ENCODE data around the gene AP3S2. TPM values are rescaled to one million over a fixed set of nuclear protein-coding genes. Genes with fewer than 3 reads are reported as not detected.
"Not testable (repeated sequence)": the region's sequence is repeated elsewhere in the genome, so short reads cannot be mapped to it uniquely, and the experiment has no call there.

AP3S2 gene
- total RNA-seq, 2 experiments from 2014 or later, result 25.3 to 28.1 TPM

DNA sequence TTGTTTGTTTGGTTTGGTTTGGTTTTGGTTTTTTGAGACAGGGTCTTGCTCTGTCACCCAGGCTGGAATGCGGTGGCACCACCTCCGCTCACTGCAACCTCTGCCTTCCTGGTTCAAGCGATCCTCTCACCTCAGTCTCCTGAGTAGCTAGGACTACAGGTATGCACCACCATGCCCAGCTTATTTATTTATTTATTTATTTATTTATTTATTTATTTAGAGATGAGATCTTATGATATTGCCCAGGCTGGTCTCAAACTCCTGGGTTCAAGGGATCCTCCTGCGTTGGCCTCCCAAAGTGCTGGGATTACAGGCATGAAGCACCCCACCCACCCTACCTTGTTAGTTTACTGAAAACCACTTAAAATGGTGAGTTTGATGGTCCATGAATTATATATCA is 105.2 kb downstream of the AP3S2 start:
- H3K27ac Mint-ChIP-seq, CTCF ChIA-PET: not testable (repeated sequence)

GRCh38 chr15:89787944-89788343 is 105.8 kb downstream of the AP3S2 start:
- Mint-ChIP-seq H3K4me1 (no peaks in the 10 kb centered on the region), H3K27ac (no peak overlapping the region), H3K36me3 (ENCODE audit: low read depth) (peaks cover 4% of the 10 kb centered on the region), H3K4me3 (no peak overlapping the region), H3K9me3 (peaks cover 9% of the 10 kb centered on the region), H3K27me3 (peaks cover 6% of the 10 kb centered on the region)
- CTCF ChIA-PET, result no interaction called here
- no peak for DNase-seq
- POLR2A ChIA-PET, result no interaction called here

More for the DNA sequence above, 105.2 kb downstream of the AP3S2 start:
- H3K9me3 Mint-ChIP-seq; H3K4me1 Mint-ChIP-seq; DNase-seq; H3K36me3 Mint-ChIP-seq (ENCODE audit: low read depth); POLR2A ChIA-PET; H3K4me3 Mint-ChIP-seq; H3K27me3 Mint-ChIP-seq: not testable (repeated sequence)

- Mint-ChIP-seq H3K36me3 (ENCODE audit: low read depth) (peaks cover 4% of the 10 kb centered on the region), H3K4me1 (peaks cover 6% of the 10 kb centered on the region), H3K4me3 (no peak overlapping the region), H3K27me3 (peaks cover 6% of the 10 kb centered on the region), H3K9me3 (peaks cover 9% of the 10 kb centered on the region), H3K27ac (no peak overlapping the region)
- ChIA-PET POLR2A (no interaction called here), CTCF (no interaction called here)
- DNase-seq, result no peak
Observed at GRCh38 chr15:89785774-89786140, 108.0 kb downstream of the AP3S2 start.

GRCh38 chr15:89785064-89785773 is 108.6 kb downstream of the AP3S2 start:
- ChIA-PET POLR2A (no interaction called here), CTCF (interaction anchor here (0.6 kb wide), 1 partner anchor 49 kb away, joined by 3 read pairs; no protein-coding TSS in a partner anchor)
- H3K9me3 Mint-ChIP-seq, result peaks cover 9% of the 10 kb centered on the region
- peaks cover 4% of the 10 kb centered on the region for H3K36me3 Mint-ChIP-seq (ENCODE audit: low read depth)
- no peak overlapping the region for H3K4me3 Mint-ChIP-seq
- peaks cover 11% of the 10 kb centered on the region for H3K4me1 Mint-ChIP-seq
- H3K27me3 Mint-ChIP-seq, result peaks cover 6% of the 10 kb centered on the region
- H3K27ac Mint-ChIP-seq, result no peak overlapping the region
- DNase-seq, result no peak

DNA sequence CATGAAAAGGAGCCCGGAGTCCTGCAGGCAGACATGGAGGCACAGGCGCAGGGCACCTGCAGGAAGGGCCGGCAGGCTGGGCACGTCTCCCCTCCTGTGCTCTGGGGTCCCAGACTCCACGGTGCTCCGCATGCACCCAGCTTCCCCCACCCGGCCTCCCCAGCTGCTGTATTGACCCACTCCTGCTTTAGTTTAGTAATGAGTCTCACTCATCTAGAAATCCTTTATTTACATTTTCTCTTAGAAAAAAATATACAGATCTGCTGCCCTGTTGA is 109.2 kb downstream of the AP3S2 start:
- ChIA-PET CTCF (no interaction called here), POLR2A (no interaction called here)
- H3K27ac Mint-ChIP-seq, result no peak overlapping the region

GRCh38 chr15:89783861-89784685 is 109.7 kb downstream of the AP3S2 start:
- Mint-ChIP-seq H3K4me3 (no peak overlapping the region), H3K27me3 (peaks cover 6% of the 10 kb centered on the region), H3K27ac (no peak overlapping the region), H3K9me3 (peaks cover 9% of the 10 kb centered on the region), H3K4me1 (peaks cover 11% of the 10 kb centered on the region), H3K36me3 (ENCODE audit: low read depth) (peaks cover 4% of the 10 kb centered on the region)
- no peak for DNase-seq
- POLR2A ChIA-PET, result no interaction called here
- CTCF ChIA-PET, result interaction anchor here (0.6 to 1.2 kb wide), 4 partner anchors 23 to 518 kb away, joined by 3 to 4 read pairs (median 3); no protein-coding TSS in a partner anchor

More for the DNA sequence above, 109.2 kb downstream of the AP3S2 start:
- DNase-seq, result no peak
- Mint-ChIP-seq H3K9me3 (peaks cover 9% of the 10 kb centered on the region), H3K4me1 (peaks cover 11% of the 10 kb centered on the region), H3K4me3 (no peak overlapping the region), H3K27me3 (peaks cover 6% of the 10 kb centered on the region), H3K36me3 (ENCODE audit: low read depth) (peaks cover 4% of the 10 kb centered on the region)

- Mint-ChIP-seq H3K4me3 (no peak overlapping the region), H3K4me1 (peaks cover 11% of the 10 kb centered on the region), H3K9me3 (peaks cover 8% of the 10 kb centered on the region), H3K27ac (no peak overlapping the region), H3K36me3 (ENCODE audit: low read depth) (peaks cover 4% of the 10 kb centered on the region), H3K27me3 (peaks cover 12% of the 10 kb centered on the region)
- ChIA-PET CTCF (interaction anchor here (0.6 to 1.2 kb wide), 5 partner anchors 22 to 517 kb away, joined by 3 to 4 read pairs (median 3); partner anchors contain the start of gene ANPEP), POLR2A (no interaction called here)
- no peak for DNase-seq
Observed at GRCh38 chr15:89783111-89783860, 110.5 kb downstream of the AP3S2 start.

GRCh38 chr15:89782619-89782950 is 111.2 kb downstream of the AP3S2 start:
- H3K9me3 Mint-ChIP-seq; H3K4me3 Mint-ChIP-seq; DNase-seq; H3K27ac Mint-ChIP-seq; H3K36me3 Mint-ChIP-seq (ENCODE audit: low read depth); H3K27me3 Mint-ChIP-seq; POLR2A ChIA-PET: not testable (repeated sequence)
- H3K4me1 Mint-ChIP-seq, result peaks cover 11% of the 10 kb centered on the region
- CTCF ChIA-PET, result interaction anchor here (1.1 kb wide), 1 partner anchor 32 kb away, joined by 3 read pairs; the partner anchor contains the start of gene ANPEP

DNA sequence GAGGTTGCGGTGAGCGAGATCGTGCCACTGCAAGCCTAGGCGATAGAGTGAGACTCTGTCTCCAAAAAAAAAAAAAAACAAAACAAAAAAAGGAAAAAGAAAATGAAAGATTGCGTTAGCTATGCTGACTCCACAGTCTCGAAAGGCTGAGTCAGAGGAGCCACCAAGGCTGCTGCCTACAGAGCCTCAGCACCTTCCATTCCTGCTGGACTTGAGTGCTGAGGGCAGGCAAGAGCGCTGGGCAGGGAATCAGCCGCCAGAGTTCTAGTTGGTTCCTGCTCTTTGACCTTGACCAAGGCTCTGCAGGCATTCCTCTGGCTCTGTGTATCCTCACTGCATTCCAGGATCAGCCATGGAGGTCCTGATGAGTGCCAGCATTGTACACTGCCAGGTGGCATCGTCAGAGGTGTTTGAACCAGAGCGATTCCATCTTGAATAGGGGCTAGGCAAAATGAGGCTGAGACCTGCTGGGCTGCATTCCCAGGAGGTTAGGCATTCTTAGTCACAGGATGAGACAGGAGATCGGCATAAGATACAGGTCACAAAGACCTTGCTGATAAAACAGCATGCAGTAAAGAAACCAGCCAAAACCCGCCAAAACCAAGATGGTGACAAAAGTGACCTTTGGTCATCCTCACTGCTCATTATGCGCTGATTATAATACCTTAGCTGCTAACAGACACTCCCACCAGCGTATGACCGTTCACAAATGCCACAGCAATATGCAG is 111.7 kb downstream of the AP3S2 start:
- POLR2A ChIA-PET, result no interaction called here
- CTCF ChIA-PET, result interaction anchor here (0.7 to 1.2 kb wide), 3 partner anchors 31 to 116 kb away, joined by 3 to 4 read pairs (median 3); partner anchors contain the start of gene MESP1

DNA sequence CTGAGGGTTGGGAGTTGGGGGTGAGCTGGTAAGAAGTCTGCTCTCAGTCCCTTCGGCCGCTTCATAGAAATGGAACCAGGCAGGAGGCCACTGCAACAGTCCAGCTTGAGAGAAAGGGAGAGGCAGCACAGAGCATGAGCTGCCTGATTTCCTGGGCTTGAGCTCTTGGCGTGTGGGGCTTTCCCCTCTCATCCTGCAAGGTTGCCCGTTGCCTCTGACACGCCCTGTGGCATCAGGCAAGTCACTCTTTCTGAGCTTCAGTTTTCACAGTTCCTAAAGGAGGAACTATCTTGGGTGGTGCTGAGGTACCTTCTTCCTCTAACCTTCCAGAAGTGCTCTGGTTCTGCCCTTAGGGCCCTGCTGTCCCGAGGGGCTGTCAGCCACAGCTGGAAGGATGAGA is 112.7 kb downstream of the AP3S2 start:
- Mint-ChIP-seq H3K27me3 (peaks cover 14% of the 10 kb centered on the region), H3K9me3 (no peaks in the 10 kb centered on the region), H3K36me3 (ENCODE audit: low read depth) (no peaks in the 10 kb centered on the region), H3K4me3 (no peak overlapping the region), H3K27ac (no peak overlapping the region), H3K4me1 (peaks cover 11% of the 10 kb centered on the region)
- ChIA-PET CTCF (interaction anchor here (0.8 to 1.2 kb wide), 3 partner anchors 26 to 94 kb away, joined by 3 read pairs; partner anchors contain the start of gene MESP1), POLR2A (no interaction called here)
- no peak for DNase-seq

More for the DNA sequence above, 111.7 kb downstream of the AP3S2 start:
- H3K36me3 Mint-ChIP-seq (ENCODE audit: low read depth), result no peaks in the 10 kb centered on the region
- peaks cover 11% of the 10 kb centered on the region for H3K4me1 Mint-ChIP-seq
- H3K27me3 Mint-ChIP-seq, result peaks cover 13% of the 10 kb centered on the region
- no peak for DNase-seq
- H3K9me3 Mint-ChIP-seq, result no peaks in the 10 kb centered on the region
- H3K27ac Mint-ChIP-seq, result no peak overlapping the region
- H3K4me3 Mint-ChIP-seq, result no peak overlapping the region

- H3K27me3 Mint-ChIP-seq, result peaks cover 16% of the 10 kb centered on the region
- H3K4me1 Mint-ChIP-seq, result peaks cover 11% of the 10 kb centered on the region
- H3K27ac Mint-ChIP-seq, result no peak overlapping the region
- H3K4me3 Mint-ChIP-seq, result no peak overlapping the region
- ChIA-PET CTCF (interaction anchor here (0.8 to 1.2 kb wide), 3 partner anchors 26 to 94 kb away, joined by 3 read pairs; partner anchors contain the start of gene MESP1), POLR2A (no interaction called here)
- DNase-seq, result no peak
- no peaks in the 10 kb centered on the region for H3K36me3 Mint-ChIP-seq (ENCODE audit: low read depth)
- H3K9me3 Mint-ChIP-seq, result no peaks in the 10 kb centered on the region
Observed at GRCh38 chr15:89780601-89781000, 113.2 kb downstream of the AP3S2 start.
